Gastroesophageal sphincter (tissue), 3 donors: ENCODE measurements around the gene DDX1.

Experiments
- CTCF ChIP-seq, 4 experiments: fragments of 200-600 bp in 2 of 4; fragments of 450-650 bp in 2 of 4; sonication (generic) in 1 of 4; IDR thresholded peaks; one replicate each; pipeline ENCODE4 v1.5.1; 2017 to 2019; ENCODE audit warnings: antibody characterized with exemption in 4 of 4, mild to moderate bottlenecking in 2 of 4, moderate library complexity in 2 of 4
- EP300 ChIP-seq: sonication (generic); formaldehyde crosslinking; IDR thresholded peaks from one replicate; pipeline ENCODE4 v1.6.1; 2017; ENCODE audit warnings: antibody characterized with exemption, mild to moderate bottlenecking
- POLR2A ChIP-seq, 2 donors: fragments of 450-650 bp; IDR thresholded peaks; one replicate each; pipeline ENCODE4 v1.6.1; 2017; ENCODE audit warnings: antibody characterized with exemption in 2 of 2, mild to moderate bottlenecking in 2 of 2, moderate library complexity in 1 of 2

GRCh38 chr2:15652801-15653200, 61.1 kb downstream of the DDX1 start:
- no peak for TF ChIP-seq EP300
- TF ChIP-seq POLR2A (IDR thresholded peaks at IDR 0.05): no peak
- no peak for TF ChIP-seq CTCF (IDR thresholded peaks at IDR 0.05)
